NOMO-1 treated with dmso at 0.1 percent for 144 hours (cell line): ENCODE data around the gene LFNG.

ENCODE experiments used
- DNase-seq: peaks from one replicate; lab custom pipeline; 2025; ENCODE audit not compliant: unreplicated experiment; lab: John Stamatoyannopoulos, UW

Gene LFNG, protein sequence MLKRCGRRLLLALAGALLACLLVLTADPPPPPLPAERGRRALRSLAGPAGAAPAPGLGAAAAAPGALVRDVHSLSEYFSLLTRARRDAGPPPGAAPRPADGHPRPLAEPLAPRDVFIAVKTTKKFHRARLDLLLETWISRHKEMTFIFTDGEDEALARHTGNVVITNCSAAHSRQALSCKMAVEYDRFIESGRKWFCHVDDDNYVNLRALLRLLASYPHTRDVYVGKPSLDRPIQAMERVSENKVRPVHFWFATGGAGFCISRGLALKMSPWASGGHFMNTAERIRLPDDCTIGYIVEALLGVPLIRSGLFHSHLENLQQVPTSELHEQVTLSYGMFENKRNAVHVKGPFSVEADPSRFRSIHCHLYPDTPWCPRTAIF

DNA sequence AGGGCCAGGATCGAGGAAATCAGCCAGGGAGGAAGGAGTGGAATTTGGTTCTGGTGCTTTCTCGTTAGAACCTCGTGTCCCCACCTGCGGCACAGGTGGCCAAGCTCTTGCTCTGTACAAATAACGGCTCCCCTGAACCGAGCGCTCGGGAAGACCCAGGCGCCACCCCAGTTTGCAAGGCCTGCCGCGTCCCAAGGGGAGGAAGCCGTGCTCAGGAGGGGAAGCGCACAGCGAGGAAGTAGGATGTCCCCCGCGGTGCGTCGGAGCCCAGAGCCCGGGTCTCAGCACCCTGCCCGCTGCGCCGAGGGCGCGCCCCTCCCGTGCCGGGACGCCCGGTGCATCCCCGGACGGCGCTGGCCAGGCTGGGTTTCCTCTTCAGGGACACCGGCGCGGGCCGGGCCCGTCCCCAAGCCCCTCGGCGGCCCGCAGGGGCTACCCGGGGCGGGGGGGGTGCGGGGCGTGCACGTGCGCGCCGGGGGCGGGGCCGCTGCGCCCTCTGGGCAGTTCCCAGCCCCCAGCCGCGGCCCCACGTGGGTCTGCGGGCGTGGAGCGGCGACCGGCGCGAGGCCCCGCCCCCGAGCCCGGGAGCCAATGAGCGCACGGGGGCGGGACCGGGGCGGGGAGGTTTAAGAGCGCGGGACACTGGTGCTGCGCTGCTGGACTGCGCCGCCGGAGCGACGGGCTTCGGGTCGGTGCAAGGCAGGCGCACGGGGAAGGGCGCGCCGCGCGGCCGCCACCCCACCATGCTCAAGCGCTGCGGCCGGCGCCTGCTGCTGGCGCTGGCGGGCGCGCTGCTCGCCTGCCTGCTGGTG lies at the start of gene LFNG:
LFNG (plus strand) TSS at position 656 of the 812 bp plus-strand sequence; CDS start at position 744, 88 bp downstream.
- DNase-seq, result peak; percentile 80

DNA sequence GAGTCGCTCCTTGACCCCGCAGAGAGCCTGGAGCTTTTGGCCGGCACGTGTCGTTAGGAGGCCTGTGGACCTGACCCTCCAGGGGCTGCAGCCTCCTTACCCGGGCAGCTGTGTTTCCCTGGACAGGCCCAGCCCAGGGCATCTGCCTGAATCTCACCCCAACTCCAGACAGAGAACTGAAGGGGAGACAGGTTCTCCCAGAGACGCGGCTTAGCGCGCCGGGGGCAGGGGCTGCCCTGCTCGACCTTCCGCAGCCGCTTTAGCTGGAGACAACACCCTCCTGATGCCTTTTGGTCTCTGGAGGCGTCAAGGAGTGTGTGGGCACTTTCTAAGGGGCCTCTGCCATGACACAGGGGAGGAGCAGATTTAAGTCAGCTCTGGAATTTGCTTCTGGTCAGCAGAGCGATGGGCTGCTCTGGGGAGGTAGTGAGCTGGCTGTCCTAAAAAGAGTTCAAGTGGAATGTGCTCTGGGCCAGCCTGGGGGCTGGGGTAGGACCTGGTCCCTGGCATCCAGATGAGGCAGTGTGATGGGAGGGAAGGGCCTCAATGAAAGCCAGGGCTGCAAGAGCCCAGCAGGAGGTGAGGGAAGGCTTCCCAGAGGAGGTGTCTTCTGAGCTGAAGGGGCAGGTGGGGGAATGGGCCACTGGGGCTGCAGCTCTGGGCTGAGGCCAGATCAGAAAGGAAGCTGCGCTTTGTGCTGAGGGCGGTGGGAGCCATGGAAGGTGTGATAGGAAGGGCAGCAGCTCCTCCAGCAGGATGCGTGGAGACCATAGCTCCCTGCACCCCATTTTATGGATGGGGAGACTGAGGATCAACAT lies 49.2 kb upstream of the LFNG start:
- no peak for DNase-seq

DNA sequence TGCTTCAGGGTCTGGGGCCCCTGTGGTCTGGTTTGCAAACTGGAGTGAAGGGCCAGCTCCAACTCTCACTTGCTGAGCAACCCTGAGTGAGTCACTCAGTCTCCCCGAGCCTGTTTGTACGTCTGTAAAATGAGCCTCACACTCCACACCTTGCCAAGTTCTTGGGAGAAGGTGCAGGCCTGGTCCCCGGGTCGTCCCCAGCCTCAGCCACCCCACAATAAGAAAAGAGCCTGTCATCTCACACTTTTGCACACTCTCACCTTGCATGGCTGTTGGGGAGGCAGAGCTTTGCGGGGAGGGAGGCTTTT lies 48.6 kb upstream of the LFNG start:
- DNase-seq, result no peak

DNA sequence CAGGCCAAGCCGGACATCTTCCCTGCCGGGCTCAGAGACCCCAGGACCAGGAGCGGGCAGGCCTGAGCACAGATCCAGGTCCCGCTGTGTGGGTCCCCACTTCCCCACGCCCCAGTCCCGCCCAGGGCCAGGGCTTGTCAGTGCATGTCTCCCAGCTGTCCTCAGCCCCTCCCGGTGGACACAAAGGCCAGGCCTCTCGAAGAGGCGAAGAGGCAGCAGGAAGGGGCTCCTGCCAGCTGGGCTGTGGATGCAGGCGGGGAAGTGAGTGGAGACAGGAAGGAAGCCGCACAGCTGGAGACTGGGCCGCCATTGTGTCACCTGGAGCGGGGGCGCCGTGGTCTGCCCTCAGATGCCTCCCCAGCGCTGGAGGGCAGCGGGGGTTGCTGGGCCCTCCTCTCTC lies 48.2 kb upstream of the LFNG start:
- DNase-seq, result no peak

DNA sequence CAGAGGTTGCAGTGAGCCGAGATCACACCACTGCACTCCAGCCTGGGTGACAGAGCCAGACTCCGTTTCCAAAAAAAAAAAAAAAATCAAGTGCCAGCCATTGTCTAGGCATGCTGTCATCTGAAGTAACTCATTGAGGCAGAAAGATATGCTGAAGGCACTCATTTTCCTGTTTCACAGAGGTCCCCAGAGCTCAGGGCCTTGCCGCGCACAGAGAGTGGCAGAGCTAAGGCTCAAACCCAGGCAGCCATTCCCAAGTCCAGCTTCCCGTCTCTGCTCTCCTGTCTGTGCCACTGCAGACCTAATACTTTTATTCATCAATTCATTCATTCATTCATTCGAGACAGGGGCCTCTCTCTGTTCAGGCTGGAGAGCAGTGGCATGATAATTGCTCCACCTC lies 46.8 kb upstream of the LFNG start:
- DNase-seq, result no peak

DNA sequence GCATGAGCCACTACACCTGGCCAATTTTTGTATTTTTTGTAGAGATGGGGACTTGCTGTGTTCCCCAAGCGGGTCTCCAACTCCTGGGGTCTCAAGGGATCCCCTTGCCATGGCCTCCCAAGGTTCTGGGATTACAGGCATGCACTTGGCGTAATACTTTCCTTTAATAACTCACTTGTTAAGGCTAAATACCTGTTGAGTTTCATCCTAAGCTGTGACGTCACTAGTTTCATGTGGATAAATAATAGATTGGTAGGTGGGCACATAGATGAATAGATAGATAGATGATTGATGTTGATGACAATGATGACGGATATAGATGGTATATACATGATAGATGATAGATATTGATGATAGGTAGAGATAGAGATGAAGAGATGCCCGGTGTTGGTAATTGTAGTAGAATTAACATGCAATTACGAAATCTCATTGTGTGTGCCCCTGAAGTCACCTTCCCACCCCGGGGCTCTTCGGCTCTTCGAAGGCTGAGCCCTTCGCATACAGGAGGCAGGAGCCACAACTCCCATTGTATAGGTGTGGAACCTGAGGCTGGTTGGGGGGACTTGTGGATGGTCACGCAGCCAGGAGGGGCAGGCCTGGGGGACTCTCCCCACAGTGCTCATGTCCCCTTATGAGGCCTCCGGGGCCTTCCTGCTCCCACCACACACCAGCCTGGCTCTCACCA lies 45.9 kb upstream of the LFNG start:
- no peak for DNase-seq

DNA sequence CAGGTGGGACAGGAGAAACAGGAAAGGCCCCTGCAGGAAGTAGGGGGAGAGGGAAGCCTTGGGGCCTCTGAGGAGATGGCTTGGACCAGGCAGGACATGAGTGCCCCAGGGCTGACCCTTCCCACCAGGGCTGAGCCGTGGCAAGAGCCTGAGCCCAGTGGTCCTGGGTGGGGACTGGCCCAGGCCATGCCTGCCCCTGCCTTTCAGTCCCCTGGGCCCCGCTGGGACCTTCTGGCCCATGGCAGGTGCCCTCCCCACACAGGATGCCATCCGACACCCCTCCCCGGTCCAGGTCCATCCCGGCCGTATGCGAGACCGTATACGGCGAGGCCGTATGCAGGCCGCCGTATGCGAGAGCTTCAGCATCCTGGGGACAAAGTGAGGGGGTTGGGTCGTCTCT lies 45.4 kb upstream of the LFNG start:
- no peak for DNase-seq

DNA sequence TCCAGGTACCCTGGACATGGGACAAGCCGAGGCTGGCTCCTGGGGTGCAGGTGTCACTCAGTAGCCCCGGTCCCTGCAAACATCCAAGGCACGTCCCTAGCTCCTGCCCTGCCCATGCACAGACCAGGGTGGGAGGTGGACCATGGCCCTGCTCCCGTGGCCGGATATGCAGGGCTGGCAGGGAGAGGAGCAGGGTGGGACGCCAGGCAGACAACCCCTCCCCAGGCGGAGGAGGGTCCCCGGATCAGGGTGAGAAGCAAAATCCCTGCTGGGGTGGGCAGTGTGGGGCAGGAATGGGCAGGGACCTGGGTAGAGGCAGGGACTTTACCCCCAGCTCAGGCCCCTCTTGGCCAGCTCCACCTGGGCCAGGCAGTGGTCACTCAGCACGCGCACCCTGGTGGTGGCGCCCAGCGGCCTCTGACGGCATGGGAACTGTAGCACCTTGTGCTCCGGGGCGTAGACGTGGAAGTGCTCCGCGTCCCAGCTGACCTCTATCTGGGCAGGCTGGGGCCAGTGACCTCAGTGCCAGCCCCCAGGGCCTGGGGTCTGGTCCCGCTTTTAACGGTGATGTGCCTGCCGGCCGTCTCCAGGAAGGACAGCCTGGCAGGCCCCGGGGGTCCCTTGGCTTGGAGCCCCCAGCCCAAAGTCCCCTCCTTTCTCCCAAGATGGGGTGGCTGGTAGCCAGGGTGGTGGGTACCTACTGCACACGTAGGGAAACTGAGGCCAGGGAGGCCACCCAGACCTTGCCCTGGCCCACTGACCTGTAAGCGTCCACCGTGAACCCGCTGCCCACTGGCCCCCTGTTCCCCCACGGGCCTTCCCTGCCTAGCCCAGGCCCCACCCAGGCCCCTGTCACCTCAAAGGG lies 44.5 kb upstream of the LFNG start:
- no peak for DNase-seq

DNA sequence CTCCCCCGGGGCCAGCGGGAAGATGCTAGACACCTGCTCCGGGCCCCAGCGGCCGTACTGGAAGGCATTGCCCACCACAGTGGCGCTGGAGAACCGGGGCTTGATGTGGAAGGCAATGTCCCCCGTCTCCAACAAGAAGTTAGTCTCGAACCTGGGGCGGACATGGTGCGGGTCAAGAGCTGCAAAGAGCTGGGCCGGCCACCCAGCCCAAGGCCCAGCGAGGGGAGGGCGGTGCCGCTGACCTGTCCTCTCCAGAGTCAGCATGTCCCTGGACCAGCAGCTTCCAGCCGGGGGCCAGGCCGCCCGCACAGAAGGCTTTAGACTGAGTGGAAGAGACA lies 43.9 kb upstream of the LFNG start:
- no peak for DNase-seq

DNA sequence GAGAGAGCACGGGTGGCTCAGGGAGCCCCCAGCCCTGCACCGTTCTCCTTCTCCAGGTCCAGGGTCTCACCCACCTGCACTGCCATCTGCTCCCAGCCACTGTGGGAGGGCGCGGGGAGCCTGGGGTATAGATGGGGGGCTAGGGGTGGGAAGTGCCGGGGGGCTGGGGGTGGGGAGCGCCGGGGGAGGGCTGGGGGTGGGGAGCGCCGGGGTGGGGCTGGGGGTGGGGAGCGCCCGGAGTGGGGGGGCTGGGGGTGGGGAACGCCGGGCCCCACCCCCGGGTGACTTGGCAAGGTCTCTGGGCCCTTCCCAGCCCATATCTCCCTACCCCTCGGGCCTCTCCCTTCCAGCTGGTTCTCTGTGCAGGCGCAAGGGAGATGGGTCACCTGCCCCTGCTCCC lies 43.3 kb upstream of the LFNG start, which contains the start of gene GRIFIN:
GRIFIN (minus strand) TSS at position 101 of the 400 bp plus-strand sequence; CDS start at position 86, 15 bp downstream.
- DNase-seq, result no peak

DNA sequence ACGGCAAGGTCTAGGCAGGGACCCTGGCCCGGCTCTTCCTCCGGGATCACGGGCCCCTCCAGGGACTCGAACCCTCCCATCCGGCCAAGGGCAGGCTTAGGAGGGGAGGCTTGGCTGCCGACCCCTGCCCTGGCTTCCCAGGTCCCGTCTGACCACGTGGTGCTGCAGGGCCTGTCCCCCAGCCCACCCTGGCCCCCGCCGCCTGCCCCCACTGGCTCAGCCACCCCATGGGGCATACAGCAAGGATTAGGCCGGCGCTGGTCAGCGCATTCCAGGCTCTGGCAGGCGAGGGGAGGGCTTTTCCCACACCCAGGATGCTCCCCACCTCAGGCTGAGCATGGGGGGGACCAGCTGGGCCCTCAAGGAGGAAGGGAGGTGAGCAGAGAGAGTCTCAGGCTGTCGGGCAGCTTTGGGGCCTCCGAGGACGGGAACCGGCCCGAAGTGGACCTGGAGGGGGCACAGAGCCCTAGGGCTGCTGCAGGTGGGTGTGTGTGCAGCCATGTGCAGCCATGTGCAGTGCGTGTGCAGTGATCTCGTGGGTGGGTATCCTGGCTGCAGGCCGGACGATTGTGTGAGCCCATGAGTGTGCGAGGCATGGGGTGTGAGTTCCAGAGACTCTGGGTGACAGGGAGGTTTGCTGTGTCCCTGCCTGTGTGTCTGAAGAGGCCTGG lies 42.7 kb upstream of the LFNG start:
- DNase-seq, result no peak

DNA sequence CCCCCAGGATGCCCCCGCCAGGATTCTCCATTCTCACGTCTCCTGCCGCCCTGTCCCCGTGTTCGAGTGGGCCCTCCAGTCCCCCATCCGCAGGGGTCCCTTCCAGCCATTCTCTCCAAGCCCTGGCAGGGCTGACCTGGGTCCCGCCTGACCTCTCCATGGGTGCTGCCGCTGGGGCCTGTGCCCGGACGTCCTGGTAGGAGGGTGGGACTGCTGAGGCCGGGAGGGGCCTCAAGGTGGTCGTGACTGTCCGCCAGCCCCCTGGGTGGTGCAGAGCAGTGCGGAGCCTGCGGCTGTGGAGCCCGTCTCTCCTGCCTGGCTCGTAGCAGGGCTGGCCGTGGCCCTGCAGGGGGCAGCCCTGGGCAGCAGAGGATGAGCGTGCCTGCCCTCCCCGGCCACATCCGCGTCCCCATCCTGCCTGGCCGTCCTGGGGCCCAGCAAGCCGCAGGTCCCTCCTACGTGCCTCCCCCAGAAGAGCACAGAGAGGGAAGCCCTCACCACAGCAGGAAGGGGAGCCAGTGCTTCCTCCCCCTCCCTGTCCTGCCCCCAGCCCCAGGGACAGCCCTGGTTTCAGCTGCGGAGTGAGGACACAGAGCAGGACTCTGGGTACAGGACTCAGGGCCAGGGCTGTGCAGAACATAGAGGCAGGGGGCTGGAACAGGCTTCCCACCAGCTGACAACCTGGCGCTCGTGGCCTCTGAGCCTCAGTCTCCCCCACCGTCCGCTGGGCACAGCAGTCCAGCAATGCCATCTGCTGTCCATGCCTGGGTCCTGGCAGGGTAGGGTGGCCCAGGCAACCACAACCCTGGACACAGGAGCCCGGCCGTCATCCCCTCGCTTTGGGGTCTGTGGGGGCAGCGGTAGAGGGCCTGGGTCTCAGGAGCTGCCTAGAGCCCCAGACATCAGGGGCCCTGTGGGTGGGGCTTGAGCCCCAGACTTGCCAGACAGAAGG lies 41.9 kb upstream of the LFNG start:
- DNase-seq, result peak; percentile 42

DNA sequence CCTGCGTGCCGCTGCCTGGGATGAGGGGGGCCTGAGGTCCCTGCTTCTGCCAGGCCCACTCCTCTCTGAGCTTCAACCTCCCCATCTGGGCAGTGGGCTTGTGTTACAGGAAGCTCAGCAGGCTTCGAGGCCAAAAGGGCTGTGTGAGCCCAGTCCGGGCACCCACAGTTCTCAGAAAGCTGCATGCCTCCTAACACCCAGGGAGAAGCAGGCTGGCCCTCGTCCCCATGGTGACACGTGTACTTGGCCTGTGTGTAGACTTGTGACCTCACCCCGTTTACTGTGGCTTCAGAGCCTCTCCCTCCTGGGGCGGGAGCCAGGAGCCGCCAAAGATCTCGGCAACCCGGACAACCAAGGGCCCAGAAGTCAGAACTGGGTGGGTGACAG lies 41.2 kb upstream of the LFNG start:
- DNase-seq, result no peak

DNA sequence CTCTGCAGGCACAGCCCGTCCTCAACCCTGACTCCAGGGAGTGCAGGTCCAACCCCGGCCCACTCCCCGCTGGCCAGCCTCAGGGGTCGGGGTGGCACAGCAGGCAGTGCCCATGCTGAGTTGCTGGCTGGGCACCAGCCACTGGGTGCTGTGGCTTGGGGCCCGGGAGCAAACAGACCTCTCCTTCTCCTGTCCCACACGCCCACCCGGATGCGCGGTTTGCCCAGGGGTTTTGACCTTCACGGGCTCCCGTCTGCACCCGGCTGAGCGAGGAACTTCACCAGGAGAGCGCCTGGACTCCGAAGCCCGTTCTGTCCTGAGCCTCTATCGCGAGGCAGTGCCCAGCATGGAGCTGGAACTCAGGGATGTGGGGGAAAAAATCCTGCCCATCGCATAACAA lies 40.8 kb upstream of the LFNG start:
- DNase-seq, result no peak

DNA sequence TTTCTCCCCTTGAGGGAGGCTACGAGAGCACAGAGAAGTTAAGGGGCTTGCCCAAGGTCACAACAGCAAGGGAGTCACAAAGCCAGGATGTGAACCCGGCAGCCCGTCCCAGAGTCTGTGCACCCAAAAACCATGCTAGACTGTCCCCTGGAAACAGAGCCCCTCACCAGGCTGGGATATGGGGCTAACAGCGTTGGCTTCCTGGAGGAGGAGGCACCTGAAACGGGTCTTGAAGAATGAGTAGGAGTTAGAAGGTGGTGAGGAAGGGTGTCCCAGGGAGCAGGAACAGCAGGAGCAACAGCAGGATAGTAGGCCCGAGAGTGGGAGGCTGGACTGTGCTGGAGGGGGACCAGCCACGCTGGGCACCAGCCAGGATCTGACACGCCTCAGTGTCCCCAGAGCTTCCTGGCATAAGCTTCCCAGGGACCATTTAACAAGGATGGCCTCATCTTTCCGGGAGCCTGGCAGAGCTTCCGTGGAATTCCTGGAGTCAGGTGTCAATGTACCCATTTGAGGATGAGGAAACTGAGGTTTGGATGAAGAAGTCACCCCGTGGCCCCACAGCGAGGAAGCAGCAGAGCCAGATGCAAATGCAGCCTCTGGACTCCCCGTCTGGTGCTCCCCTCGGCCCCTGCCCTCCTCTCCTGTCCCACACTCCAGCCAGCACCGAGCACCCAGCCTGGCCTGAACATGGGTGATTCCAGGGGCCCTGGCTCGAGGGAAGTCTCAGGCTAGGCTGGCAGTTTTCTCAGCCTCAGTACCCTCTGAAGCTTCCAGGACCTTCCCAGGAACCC lies 40.1 kb upstream of the LFNG start:
- no peak for DNase-seq

DNA sequence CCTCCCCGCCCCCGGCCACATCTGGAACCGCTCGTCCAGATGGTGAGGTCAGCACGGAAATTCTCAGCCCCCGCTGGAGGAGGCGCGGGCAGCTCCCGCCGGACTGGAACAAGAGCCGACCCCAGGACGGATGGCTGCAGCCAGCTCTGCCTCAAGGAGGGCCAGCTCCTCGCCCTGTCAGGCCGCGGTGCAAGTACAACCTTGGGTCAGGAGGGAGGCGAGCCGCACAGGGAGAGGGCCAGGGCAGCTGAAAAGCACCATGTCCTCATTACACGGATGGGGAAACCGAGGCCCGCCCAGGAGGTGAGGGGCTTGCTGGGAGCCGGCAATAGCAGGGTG lies 39.5 kb upstream of the LFNG start:
- no peak for DNase-seq

DNA sequence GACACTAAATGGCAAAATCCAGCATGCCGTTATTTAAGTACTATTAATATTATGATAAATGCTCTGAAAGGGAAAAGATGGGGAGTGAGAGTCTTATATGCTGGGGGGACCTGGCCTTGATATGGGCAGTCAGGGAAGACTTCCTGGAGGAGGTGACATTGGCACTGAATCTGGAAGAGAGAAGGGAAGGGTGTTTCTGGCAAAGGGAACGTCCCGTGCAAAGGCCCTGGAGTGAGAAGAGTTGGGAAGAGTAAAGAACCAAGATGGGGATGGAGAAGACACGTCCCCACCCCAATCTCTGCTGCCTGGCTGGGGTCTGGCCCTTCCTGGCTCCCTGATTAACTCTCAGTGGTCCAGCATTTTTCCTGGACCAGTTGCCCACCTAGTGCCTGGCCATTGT lies 38.4 kb upstream of the LFNG start:
- DNase-seq, result no peak
